Measurements from ENCODE around the gene PLCG2.

DNA sequence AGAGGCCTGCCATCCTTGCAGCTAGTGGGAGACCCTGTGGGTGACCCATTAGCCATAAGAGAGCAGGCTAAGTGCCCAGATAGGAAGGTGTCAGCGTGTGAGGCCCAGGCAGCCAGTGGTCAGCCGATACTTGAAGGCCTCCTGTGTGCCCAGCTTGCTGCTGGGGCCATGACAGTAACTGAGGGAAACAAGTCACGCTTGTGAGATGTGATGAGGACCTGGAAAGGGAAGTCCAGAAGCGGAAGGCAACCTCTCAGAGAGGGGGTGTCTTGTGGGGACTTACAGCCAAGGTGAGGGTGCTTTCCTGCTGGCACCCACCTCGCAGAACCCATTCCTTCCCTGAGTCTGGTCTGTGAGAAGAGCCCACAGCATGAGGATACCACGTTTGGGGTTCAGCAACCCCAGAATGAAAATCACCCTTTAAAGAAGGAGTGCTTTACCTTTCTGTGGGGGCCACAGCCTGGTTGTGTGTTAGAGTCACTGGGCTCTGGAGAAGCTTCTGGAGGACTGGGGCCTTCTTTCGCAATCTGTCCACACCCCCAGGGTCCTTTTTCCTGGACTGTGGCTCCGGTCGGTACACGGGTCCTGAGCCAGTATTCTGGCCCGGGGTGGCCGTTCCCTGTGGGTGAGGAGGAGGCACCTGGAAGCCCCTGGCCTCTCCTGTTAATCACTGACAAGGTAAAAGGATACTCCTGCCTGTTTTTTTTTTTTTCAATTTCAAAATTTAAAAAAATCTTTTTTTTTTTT is 53.9 kb downstream of the PLCG2 start:
- TF ChIP-seq, protein P1, sequence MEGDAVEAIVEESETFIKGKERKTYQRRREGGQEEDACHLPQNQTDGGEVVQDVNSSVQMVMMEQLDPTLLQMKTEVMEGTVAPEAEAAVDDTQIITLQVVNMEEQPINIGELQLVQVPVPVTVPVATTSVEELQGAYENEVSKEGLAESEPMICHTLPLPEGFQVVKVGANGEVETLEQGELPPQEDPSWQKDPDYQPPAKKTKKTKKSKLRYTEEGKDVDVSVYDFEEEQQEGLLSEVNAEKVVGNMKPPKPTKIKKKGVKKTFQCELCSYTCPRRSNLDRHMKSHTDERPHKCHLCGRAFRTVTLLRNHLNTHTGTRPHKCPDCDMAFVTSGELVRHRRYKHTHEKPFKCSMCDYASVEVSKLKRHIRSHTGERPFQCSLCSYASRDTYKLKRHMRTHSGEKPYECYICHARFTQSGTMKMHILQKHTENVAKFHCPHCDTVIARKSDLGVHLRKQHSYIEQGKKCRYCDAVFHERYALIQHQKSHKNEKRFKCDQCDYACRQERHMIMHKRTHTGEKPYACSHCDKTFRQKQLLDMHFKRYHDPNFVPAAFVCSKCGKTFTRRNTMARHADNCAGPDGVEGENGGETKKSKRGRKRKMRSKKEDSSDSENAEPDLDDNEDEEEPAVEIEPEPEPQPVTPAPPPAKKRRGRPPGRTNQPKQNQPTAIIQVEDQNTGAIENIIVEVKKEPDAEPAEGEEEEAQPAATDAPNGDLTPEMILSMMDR (IDR thresholded peaks at IDR 0.05; ENCODE audit: control extremely low read depth in 1 of 3, insufficient read depth in 1 of 3, low read depth in 1 of 3, low read length in 3 of 3) = no peak
- TF ChIP-seq POLR2A (IDR thresholded peaks at IDR 0.05; ENCODE audit: control extremely low read depth in 1 of 2, low read depth in 2 of 2, low read length in 2 of 2) = no peak
- TF ChIP-seq RAD21 (IDR thresholded peaks at IDR 0.05 in 1 of 2, conservative IDR thresholded peaks at IDR 0.05 in 1 of 2; ENCODE audit: low read depth in 2 of 2, low read length in 2 of 2) = no peak
- TF ChIP-seq SIN3A (conservative IDR thresholded peaks at IDR 0.05 in 1 of 2, IDR thresholded peaks at IDR 0.05 in 1 of 2; ENCODE audit: low read depth in 1 of 2, low read length in 2 of 2) = no peak
- TF ChIP-seq POLR2AphosphoS5 (IDR thresholded peaks at IDR 0.05; ENCODE audit: low read depth, low read length) = no peak
- TF ChIP-seq JUND (IDR thresholded peaks at IDR 0.05; ENCODE audit: low read length) = no peak
- TF ChIP-seq SP2 (IDR thresholded peaks at IDR 0.05; ENCODE audit: low read length) = no peak
